Measurements from ENCODE around the gene EGLN2.

DNA sequence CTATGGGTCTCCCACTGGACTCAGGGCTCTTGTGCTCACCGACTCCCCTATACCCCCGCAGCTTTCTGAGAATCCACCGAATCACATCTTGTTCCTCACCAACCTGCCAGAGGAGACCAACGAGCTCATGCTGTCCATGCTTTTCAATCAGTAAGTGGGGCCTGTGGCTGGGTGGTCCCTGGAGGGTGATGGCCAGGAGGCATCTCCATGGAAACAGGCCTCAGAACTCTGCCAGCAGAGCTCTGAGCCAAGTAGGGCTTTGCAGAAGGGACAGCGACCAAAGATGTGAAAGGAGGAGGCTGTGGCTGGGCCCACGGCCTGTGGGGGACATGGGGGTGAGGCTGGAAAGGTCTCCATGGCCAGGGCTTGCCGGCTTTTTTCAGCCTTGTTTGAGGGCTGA is 35.5 kb upstream of the EGLN2 start:
- TF ChIP-seq, protein P1, sequence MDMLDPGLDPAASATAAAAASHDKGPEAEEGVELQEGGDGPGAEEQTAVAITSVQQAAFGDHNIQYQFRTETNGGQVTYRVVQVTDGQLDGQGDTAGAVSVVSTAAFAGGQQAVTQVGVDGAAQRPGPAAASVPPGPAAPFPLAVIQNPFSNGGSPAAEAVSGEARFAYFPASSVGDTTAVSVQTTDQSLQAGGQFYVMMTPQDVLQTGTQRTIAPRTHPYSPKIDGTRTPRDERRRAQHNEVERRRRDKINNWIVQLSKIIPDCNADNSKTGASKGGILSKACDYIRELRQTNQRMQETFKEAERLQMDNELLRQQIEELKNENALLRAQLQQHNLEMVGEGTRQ (IDR thresholded peaks at IDR 0.05; ENCODE audit: low read depth, low read length) = no peak
- TF ChIP-seq CTCF (conservative IDR thresholded peaks at IDR 0.05; ENCODE audit: low read depth, low read length) (no peak), NFE2L2 (IDR thresholded peaks at IDR 0.05; ENCODE audit: low read depth, low read length) (no peak), MAFK (IDR thresholded peaks at IDR 0.05; ENCODE audit: low read depth, low read length) (no peak), RFX5 (IDR thresholded peaks at IDR 0.05; ENCODE audit: low read depth, low read length) (no peak), RAD21 (IDR thresholded peaks at IDR 0.05; ENCODE audit: low read length) (no peak), CEBPB (IDR thresholded peaks at IDR 0.05; ENCODE audit: low read depth, low read length) (no peak), POLR2A (IDR thresholded peaks at IDR 0.05; ENCODE audit: low read depth, low read length) (no peak), BHLHE40 (IDR thresholded peaks at IDR 0.05; ENCODE audit: low read depth, low read length) (no peak), SMC3 (IDR thresholded peaks at IDR 0.05; ENCODE audit: low read depth, low read length) (no peak)
